Activated CD4-positive, alpha-beta T cell treated with anti-CD3 and anti-CD28 coated beads, Interleukin-2, amount 10 ng/mL, durations not matched to agents 7 days and 5 days (primary cell): Measurements from ENCODE around the gene FMNL1. TPM values are rescaled to one million over a fixed set of nuclear protein-coding genes. Genes with fewer than 3 reads are reported as not detected.

Experiments used
- CTCF ChIA-PET: fragments of 350-600 bp; sonication (Branson Sonifier 250); formaldehyde crosslinking; loops from one replicate; lab custom pipeline; 2021; ENCODE audit warnings: antibody characterized with exemption; lab: Charles Lee
- POLR2A ChIA-PET: fragments of 350-600 bp; sonication (Branson Sonifier 250); formaldehyde crosslinking; loops from one replicate; lab custom pipeline; 2021; ENCODE audit warnings: antibody characterized with exemption; lab: Charles Lee
- DNase-seq: peaks from one replicate; pipeline ENCODE4 v3.0.0-alpha.2; 2020
- H3K27ac Mint-ChIP-seq: one replicate; pipeline ENCODE4 v1.8.0; 2021; ENCODE audit warnings: mild to moderate bottlenecking, moderate library complexity, mixed read lengths
- H3K27me3 Mint-ChIP-seq: one replicate; pipeline ENCODE4 v1.8.0; 2021; ENCODE audit warnings: mixed read lengths
- H3K36me3 Mint-ChIP-seq: one replicate; pipeline ENCODE4 v1.8.0; 2021; ENCODE audit warnings: low read depth, mixed read lengths
- H3K4me1 Mint-ChIP-seq: one replicate; pipeline ENCODE4 v1.8.0; 2021; ENCODE audit warnings: mixed read lengths
- H3K4me3 Mint-ChIP-seq: one replicate; pipeline ENCODE4 v1.8.0; 2021; ENCODE audit warnings: mild to moderate bottlenecking, moderate library complexity, mixed read lengths
- H3K9me3 Mint-ChIP-seq: one replicate; pipeline ENCODE4 v1.8.0; 2021; ENCODE audit warnings: mixed read lengths
- total RNA-seq, 2 experiments: library from RNA; stranded (reverse); gene quantifications; one replicate each; pipeline ENCODE4 v1.2.3, GENCODE V29; 2021

FMNL1 gene
- total RNA-seq, 2 experiments from 2014 or later: 391 to 410 TPM

GRCh38 chr17:45224671-45225050 is 3.0 kb downstream of the FMNL1 start:
- peak; percentile 53 for DNase-seq
- Mint-ChIP-seq H3K4me1 (peaks cover 64% of the 10 kb centered on the region), H3K9me3 (no peaks in the 10 kb centered on the region), H3K27me3 (no peaks in the 10 kb centered on the region), H3K27ac (peak overlapping the region; percentile 100), H3K36me3 (peaks cover 58% of the 10 kb centered on the region), H3K4me3 (peak overlapping the region; percentile 97)
- CTCF ChIA-PET: interaction anchor here (0.9 to 1.0 kb wide), 2 partner anchors 89 to 92 kb away, joined by 3 read pairs; partner anchors contain the start of genes ACBD4 and MAP3K14
- POLR2A ChIA-PET: no interaction called here

- Mint-ChIP-seq H3K4me3 (peak overlapping the region; percentile 97), H3K27ac (peak overlapping the region; percentile 100), H3K36me3 (peaks cover 53% of the 10 kb centered on the region), H3K4me1 (peaks cover 64% of the 10 kb centered on the region), H3K9me3 (no peaks in the 10 kb centered on the region), H3K27me3 (no peaks in the 10 kb centered on the region)
- ChIA-PET CTCF (interaction anchor here (0.9 to 6.2 kb wide), 12 partner anchors 10 to 170 kb away, joined by 3 to 44 read pairs (median 6); partner anchors contain the start of genes ACBD4, HEXIM1 and MAP3K14), POLR2A (interaction anchor here (1.0 kb wide), 1 partner anchor 77 kb away, joined by 4 read pairs; the partner anchor contains the start of gene HEXIM1)
- peak; percentile 31 for DNase-seq
Measured at GRCh38 chr17:45225051-45225700, 3.5 kb downstream of the FMNL1 start.

- Mint-ChIP-seq H3K27me3 (no peaks in the 10 kb centered on the region), H3K4me3 (peak overlapping the region; percentile 97), H3K36me3 (peaks cover 54% of the 10 kb centered on the region), H3K9me3 (no peaks in the 10 kb centered on the region), H3K4me1 (peaks cover 61% of the 10 kb centered on the region), H3K27ac (peak overlapping the region; percentile 100)
- ChIA-PET POLR2A (interaction anchor here (0.5 to 1.0 kb wide), 4 partner anchors 22 to 90 kb away, joined by 3 to 5 read pairs (median 4); partner anchors contain the start of genes HEXIM1 and MAP3K14), CTCF (interaction anchor here (1.0 to 6.2 kb wide), 13 partner anchors 10 to 169 kb away, joined by 3 to 44 read pairs (median 7); partner anchors contain the start of genes ACBD4, HEXIM1 and HEXIM2)
- peak; percentile 97 for DNase-seq
Measured at GRCh38 chr17:45225964-45226530, 4.4 kb downstream of the FMNL1 start.

- H3K9me3 Mint-ChIP-seq: no peaks in the 10 kb centered on the region
- DNase-seq: no peak
- H3K4me3 Mint-ChIP-seq: peak overlapping the region; percentile 97
- H3K36me3 Mint-ChIP-seq: peaks cover 54% of the 10 kb centered on the region
- ChIA-PET POLR2A (interaction anchor here (0.5 to 1.0 kb wide), 4 partner anchors 22 to 90 kb away, joined by 3 to 5 read pairs (median 4); partner anchors contain the start of genes HEXIM1 and MAP3K14), CTCF (interaction anchor here (1.0 to 6.2 kb wide), 13 partner anchors 9 to 169 kb away, joined by 3 to 44 read pairs (median 7); partner anchors contain the start of genes ACBD4, HEXIM1 and HEXIM2)
- peak overlapping the region; percentile 100 for H3K27ac Mint-ChIP-seq
- peaks cover 64% of the 10 kb centered on the region for H3K4me1 Mint-ChIP-seq
- H3K27me3 Mint-ChIP-seq: no peaks in the 10 kb centered on the region
Measured at GRCh38 chr17:45226576-45226975, 4.9 kb downstream of the FMNL1 start.

GRCh38 chr17:45227101-45227925 is 5.6 kb downstream of the FMNL1 start:
- CTCF ChIA-PET: interaction anchor here (0.6 to 6.2 kb wide), 11 partner anchors 8 to 95 kb away, joined by 3 to 64 read pairs (median 7); partner anchors contain the start of genes ACBD4, HEXIM1 and PLCD3
- peaks cover 55% of the 10 kb centered on the region for H3K36me3 Mint-ChIP-seq
- H3K27ac Mint-ChIP-seq: peak overlapping the region; percentile 100
- peaks cover 72% of the 10 kb centered on the region for H3K4me1 Mint-ChIP-seq
- peak; percentile 41 for DNase-seq
- H3K9me3 Mint-ChIP-seq: no peaks in the 10 kb centered on the region
- H3K4me3 Mint-ChIP-seq: peak overlapping the region; percentile 97
- no peaks in the 10 kb centered on the region for H3K27me3 Mint-ChIP-seq
- POLR2A ChIA-PET: interaction anchor here (1.1 kb wide), 1 partner anchor 21 kb away, joined by 3 read pairs; no protein-coding TSS in a partner anchor

- POLR2A ChIA-PET: interaction anchor here (1.1 kb wide), 1 partner anchor 20 kb away, joined by 3 read pairs; no protein-coding TSS in a partner anchor
- Mint-ChIP-seq H3K4me3 (peak overlapping the region; percentile 97), H3K36me3 (peaks cover 55% of the 10 kb centered on the region), H3K4me1 (peaks cover 80% of the 10 kb centered on the region), H3K9me3 (no peaks in the 10 kb centered on the region), H3K27ac (peak overlapping the region; percentile 100), H3K27me3 (no peaks in the 10 kb centered on the region)
- no peak for DNase-seq
- CTCF ChIA-PET: interaction anchor here (0.6 to 6.2 kb wide), 10 partner anchors 7 to 1054 kb away, joined by 3 to 64 read pairs (median 4); partner anchors contain the start of genes ACBD4, HEXIM1 and PLCD3
Measured at GRCh38 chr17:45227926-45228762, 6.5 kb downstream of the FMNL1 start.

GRCh38 chr17:45228763-45229539 is 7.3 kb downstream of the FMNL1 start:
- H3K4me3 Mint-ChIP-seq: peak overlapping the region; percentile 97
- no peaks in the 10 kb centered on the region for H3K9me3 Mint-ChIP-seq
- peak overlapping the region; percentile 100 for H3K27ac Mint-ChIP-seq
- peak; percentile 68 for DNase-seq
- H3K27me3 Mint-ChIP-seq: no peaks in the 10 kb centered on the region
- ChIA-PET POLR2A (interaction anchor here (1.2 kb wide), 1 partner anchor 20 kb away, joined by 5 read pairs; no protein-coding TSS in a partner anchor), CTCF (interaction anchor here (0.6 to 6.2 kb wide), 9 partner anchors 10 to 1055 kb away, joined by 3 to 64 read pairs (median 7); partner anchors contain the start of genes ACBD4 and HEXIM1)
- peaks cover 84% of the 10 kb centered on the region for H3K4me1 Mint-ChIP-seq
- H3K36me3 Mint-ChIP-seq: peaks cover 53% of the 10 kb centered on the region

GRCh38 chr17:45229681-45230409 is 8.2 kb downstream of the FMNL1 start:
- Mint-ChIP-seq H3K4me3 (peak overlapping the region; percentile 97), H3K4me1 (peaks cover 89% of the 10 kb centered on the region), H3K27ac (peak overlapping the region; percentile 100), H3K9me3 (no peaks in the 10 kb centered on the region), H3K27me3 (no peaks in the 10 kb centered on the region), H3K36me3 (peaks cover 47% of the 10 kb centered on the region)
- POLR2A ChIA-PET: interaction anchor here (1.2 kb wide), 1 partner anchor 19 kb away, joined by 5 read pairs; no protein-coding TSS in a partner anchor
- no peak for DNase-seq
- CTCF ChIA-PET: interaction anchor here (1.0 to 6.2 kb wide), 11 partner anchors 10 to 155 kb away, joined by 3 to 64 read pairs (median 7); partner anchors contain the start of genes ACBD4 and HEXIM1

GRCh38 chr17:45230410-45230786 is 8.7 kb downstream of the FMNL1 start:
- ChIA-PET CTCF (interaction anchor here (1.0 to 6.2 kb wide), 10 partner anchors 11 to 155 kb away, joined by 3 to 64 read pairs (median 6); partner anchors contain the start of gene ACBD4), POLR2A (no interaction called here)
- peak overlapping the region; percentile 100 for H3K27ac Mint-ChIP-seq
- peak overlapping the region; percentile 2 for H3K4me3 Mint-ChIP-seq
- H3K9me3 Mint-ChIP-seq: no peaks in the 10 kb centered on the region
- DNase-seq: no peak
- peaks cover 89% of the 10 kb centered on the region for H3K4me1 Mint-ChIP-seq
- peaks cover 48% of the 10 kb centered on the region for H3K36me3 Mint-ChIP-seq
- no peaks in the 10 kb centered on the region for H3K27me3 Mint-ChIP-seq
